ENCODE measurements around the gene BAIAP2L1.
"Not testable (repeated sequence)": the region's sequence is repeated elsewhere in the genome, so short reads cannot be mapped to it uniquely, and the experiment has no call there.

BAIAP2L1 gene

GRCh38 chr7:98323597-98324322, 77.1 kb downstream of the BAIAP2L1 start:
- no peak overlapping the region for H3K4me3 ChIP-seq (ENCODE audit: low read depth, low read length)

- H3K4me3 ChIP-seq (ENCODE audit: low read depth, low read length), result no peak overlapping the region
Measured at GRCh38 chr7:98322331-98323270, 78.3 kb downstream of the BAIAP2L1 start.

- H3K4me3 ChIP-seq (ENCODE audit: low read depth, low read length), result no peak overlapping the region
Measured at GRCh38 chr7:98321301-98321700, 79.6 kb downstream of the BAIAP2L1 start.

GRCh38 chr7:98319176-98319575, 81.7 kb downstream of the BAIAP2L1 start:
- H3K4me3 ChIP-seq (ENCODE audit: low read depth, low read length), result no peak overlapping the region

- H3K4me3 ChIP-seq (ENCODE audit: low read depth, low read length), result no peak overlapping the region
Measured at GRCh38 chr7:98317366-98318040, 83.4 kb downstream of the BAIAP2L1 start.

GRCh38 chr7:98315994-98316527, 84.8 kb downstream of the BAIAP2L1 start:
- H3K4me3 ChIP-seq (ENCODE audit: low read depth, low read length), result not testable (repeated sequence)

- no peak overlapping the region for H3K4me3 ChIP-seq (ENCODE audit: low read depth, low read length)
Measured at GRCh38 chr7:98315318-98315993, 85.4 kb downstream of the BAIAP2L1 start.

- no peak overlapping the region for H3K4me3 ChIP-seq (ENCODE audit: low read depth, low read length)
Measured at GRCh38 chr7:98314469-98314868, 86.4 kb downstream of the BAIAP2L1 start.

- no peak overlapping the region for H3K4me3 ChIP-seq (ENCODE audit: low read depth, low read length)
Measured at GRCh38 chr7:98312201-98312600, 88.7 kb downstream of the BAIAP2L1 start.

GRCh38 chr7:98309566-98309965, 91.3 kb downstream of the BAIAP2L1 start:
- no peak overlapping the region for H3K4me3 ChIP-seq (ENCODE audit: low read depth, low read length)

GRCh38 chr7:98307971-98308466, 92.9 kb downstream of the BAIAP2L1 start:
- H3K4me3 ChIP-seq (ENCODE audit: low read depth, low read length), result no peak overlapping the region

GRCh38 chr7:98305951-98306535, 94.8 kb downstream of the BAIAP2L1 start:
- H3K4me3 ChIP-seq (ENCODE audit: low read depth, low read length), result no peak overlapping the region

- no peak overlapping the region for H3K4me3 ChIP-seq (ENCODE audit: low read depth, low read length)
Measured at GRCh38 chr7:98303906-98304305, 97.0 kb downstream of the BAIAP2L1 start.

- no peak overlapping the region for H3K4me3 ChIP-seq (ENCODE audit: low read depth, low read length)
Measured at GRCh38 chr7:98303176-98303865, 97.6 kb downstream of the BAIAP2L1 start.

GRCh38 chr7:98301693-98302470, 99.0 kb downstream of the BAIAP2L1 start:
- no peak overlapping the region for H3K4me3 ChIP-seq (ENCODE audit: low read depth, low read length)

GRCh38 chr7:98300595-98301372, 100.1 kb downstream of the BAIAP2L1 start:
- no peak overlapping the region for H3K4me3 ChIP-seq (ENCODE audit: low read depth, low read length)

- H3K4me3 ChIP-seq (ENCODE audit: low read depth, low read length), result no peak overlapping the region
Measured at GRCh38 chr7:98297626-98298286, 103.1 kb downstream of the BAIAP2L1 start.
